GM20000 (cell line): ENCODE data around the gene JCAD.

Experiments used
- DNase-seq: peaks from one replicate; pipeline ENCODE4 v3.0.0; 2012; ENCODE audit warnings: low spot score
- TF ChIP-seq, protein P1 (sequence below): IDR thresholded peaks from 2 replicates; pipeline ENCODE4 v1.5.1; 2012; ENCODE audit warnings: mild to moderate bottlenecking, control low read depth; ENCODE audit errors: extremely low read depth, missing control alignments

The JCAD gene

DNA sequence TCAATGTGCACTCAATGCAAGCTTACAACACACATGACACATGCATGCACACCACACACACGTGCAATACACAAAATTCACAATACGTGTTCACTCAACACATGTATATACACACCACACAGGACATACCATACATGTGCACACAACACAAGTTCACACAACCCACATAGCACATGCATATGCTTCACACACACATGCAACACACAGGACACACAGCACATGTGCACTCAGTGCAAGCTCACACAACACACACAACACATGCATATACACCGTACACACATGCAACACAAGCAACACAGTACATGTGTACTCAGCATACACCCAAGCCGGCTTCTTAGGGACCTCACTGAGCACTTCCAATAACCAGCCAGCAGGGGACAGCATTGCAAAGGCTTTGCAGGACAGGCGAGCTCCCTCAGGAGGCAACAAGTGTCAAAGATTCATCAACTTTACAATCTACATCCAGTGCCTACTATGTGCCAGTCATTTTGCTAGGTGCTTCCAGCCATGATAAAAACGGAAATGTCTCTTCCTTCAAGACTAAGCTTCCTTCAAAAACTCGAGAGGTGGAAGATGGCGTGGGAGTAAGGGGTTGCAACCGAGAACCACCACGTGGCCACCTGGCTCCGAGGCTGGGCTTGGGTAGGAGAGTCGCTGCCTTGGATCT lies 61.1 kb downstream of the JCAD start:
- TF ChIP-seq, protein P1, sequence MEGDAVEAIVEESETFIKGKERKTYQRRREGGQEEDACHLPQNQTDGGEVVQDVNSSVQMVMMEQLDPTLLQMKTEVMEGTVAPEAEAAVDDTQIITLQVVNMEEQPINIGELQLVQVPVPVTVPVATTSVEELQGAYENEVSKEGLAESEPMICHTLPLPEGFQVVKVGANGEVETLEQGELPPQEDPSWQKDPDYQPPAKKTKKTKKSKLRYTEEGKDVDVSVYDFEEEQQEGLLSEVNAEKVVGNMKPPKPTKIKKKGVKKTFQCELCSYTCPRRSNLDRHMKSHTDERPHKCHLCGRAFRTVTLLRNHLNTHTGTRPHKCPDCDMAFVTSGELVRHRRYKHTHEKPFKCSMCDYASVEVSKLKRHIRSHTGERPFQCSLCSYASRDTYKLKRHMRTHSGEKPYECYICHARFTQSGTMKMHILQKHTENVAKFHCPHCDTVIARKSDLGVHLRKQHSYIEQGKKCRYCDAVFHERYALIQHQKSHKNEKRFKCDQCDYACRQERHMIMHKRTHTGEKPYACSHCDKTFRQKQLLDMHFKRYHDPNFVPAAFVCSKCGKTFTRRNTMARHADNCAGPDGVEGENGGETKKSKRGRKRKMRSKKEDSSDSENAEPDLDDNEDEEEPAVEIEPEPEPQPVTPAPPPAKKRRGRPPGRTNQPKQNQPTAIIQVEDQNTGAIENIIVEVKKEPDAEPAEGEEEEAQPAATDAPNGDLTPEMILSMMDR = peak; percentile 99
- peak; percentile 77 for DNase-seq

DNA sequence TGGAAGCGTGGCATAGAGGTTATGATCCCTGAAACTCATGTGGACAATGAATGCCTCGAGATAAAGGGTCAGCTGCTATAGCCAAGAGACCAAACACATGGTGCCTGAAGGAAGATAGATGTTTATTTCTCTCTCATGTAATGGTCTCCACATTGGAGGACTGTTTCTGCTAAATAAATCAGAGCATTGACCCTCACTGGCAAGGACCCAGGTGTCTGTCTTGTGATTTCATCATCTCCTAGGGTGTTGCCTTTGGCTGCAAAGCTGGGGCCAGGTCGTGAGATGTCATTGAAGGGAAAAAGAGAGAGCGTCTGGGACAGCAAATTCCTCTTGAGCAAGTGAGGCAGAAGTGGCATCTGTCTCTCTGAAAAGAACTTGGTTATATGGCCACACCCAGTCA lies 64.6 kb downstream of the JCAD start:
- TF ChIP-seq, protein P1 = no peak
- no peak for DNase-seq

DNA sequence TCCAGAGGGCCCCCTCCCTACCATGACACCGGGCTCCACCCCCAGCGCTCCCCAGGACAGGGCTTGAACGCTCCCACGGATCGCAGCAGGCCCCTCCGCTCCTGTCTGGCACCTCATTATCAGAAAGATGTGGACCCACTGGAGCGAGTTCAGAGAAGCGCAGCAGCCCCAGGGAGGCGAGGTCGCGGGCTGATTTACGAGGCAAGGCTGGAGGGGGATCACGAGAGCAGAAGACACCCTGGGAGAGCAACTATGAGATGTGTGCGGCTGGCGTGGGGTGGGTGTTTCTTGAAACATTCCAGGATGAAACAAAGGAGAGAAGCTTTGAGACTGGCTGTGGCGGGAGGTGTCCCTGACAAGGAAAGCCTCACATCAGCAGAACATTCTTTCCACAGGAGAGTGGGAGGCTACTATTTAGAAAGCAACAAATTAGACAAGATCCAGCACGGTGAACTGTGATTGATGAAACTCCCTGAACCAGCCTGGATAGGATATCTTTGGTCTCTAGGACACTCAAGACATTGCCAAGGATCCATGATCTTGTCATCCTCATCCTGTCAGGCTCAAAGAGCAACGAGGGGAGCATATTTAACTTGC lies 66.0 kb downstream of the JCAD start:
- DNase-seq = no peak
- TF ChIP-seq, protein P1 = no peak

DNA sequence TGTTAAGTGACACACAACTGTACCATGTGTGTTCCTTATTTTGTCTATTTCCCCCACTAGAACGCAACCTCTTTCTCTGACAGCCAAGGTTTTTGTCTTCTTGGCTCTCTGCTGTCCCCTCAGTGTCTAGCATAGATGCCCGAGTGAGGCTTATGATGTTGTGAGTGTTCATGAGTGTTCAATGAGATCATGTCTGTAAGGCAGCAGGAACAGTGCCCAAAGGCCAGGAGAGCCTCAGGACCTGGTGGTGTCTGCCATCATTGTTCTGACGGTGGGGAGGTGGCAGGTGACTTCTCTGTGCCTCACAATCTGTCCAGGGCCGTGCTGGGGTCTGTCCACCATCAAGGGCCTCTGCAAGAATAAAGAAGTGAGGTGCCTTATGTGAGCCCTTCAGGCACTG lies 66.5 kb downstream of the JCAD start:
- DNase-seq = no peak
- TF ChIP-seq, protein P1 = no peak

DNA sequence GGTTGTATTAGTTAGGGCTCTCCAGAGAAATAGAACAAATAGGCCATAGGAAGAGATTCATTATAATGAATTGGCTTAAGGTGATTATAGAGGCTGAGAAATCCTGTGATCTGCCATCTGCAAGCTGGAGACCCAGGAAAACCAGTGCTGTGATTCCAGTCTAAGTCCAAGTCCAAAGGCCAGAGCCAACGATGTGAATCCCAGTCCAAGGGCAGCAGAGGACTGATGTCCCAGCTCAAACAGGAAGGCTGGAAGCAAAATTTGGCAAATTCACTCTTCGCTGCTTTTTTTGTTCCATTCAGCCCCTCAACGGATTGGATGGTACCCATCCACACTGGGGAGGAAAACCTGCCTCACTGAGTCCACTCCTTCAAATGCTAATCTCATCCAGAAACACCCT lies 68.0 kb downstream of the JCAD start:
- no peak for DNase-seq

DNA sequence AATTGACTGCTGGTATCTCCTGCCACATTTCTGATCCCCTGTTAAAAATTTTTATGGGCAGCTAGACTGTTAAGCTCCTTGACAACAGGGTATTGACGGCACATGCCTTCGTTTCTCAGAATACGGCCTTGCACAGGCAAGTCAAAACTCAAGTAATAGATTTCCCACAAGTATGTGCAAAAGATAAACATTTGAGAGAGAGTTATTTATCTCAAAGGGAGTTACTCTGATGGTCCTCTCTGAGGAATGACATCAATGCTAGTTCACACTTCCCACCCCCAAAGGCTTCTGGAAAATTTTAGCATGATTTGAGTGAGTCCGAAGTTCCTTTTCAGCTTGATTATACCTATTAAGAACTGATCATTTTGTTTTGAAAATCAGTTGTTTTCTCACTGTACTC lies 71.9 kb downstream of the JCAD start:
- TF ChIP-seq, protein P1 = no peak
- no peak for DNase-seq

More for the DNA sequence above, 68.0 kb downstream of the JCAD start:
- TF ChIP-seq, protein P1 = no peak

DNA sequence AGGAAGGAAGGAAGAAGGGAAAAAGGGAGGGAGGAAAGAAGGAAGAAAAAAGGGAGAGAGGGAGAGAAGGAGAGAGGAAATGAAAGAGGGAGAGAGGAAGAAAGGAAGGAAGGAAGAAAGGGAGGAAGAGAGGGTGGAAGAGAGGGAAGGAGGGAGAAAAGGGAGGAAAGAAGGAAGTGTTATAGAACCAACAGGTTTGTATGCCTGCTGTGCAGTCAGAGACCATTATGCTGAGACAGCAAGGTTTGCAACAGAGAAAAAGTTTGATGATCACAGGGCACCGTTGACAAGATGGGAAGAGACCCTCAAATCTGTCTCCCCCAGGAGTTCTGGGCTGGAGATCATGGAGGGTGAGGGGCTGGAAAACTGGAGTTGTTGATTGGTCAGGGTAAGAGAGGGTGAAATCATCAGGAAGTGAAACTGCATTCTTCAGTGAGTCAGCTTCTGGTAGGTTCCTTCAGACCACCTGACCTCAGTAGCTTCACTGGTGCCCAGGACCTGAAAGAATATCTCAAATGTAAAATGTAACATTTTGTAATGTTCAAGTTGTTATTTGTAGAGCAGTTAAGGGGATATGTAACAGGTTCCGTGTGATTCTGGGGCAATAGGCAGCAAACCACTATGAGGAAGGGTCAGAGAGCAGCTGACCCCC lies 76.3 kb downstream of the JCAD start:
- no peak for DNase-seq
- TF ChIP-seq, protein P1 = no peak
